Nephron (organoid): ENCODE data around the gene CLDND2.

Experiments used
- H3K27ac Mint-ChIP-seq, 3 experiments: 2 replicates each; pipeline ENCODE4 v1.8.0; 2020; ENCODE audit warnings: mixed read lengths in 3 of 3, mild to moderate bottlenecking in 2 of 3, moderate library complexity in 1 of 3
- H3K27me3 Mint-ChIP-seq: 2 replicates; pipeline ENCODE4 v1.8.0; 2021; ENCODE audit warnings: low read depth, mild to moderate bottlenecking, moderate library complexity, mixed read lengths
- H3K36me3 Mint-ChIP-seq: 2 replicates; pipeline ENCODE4 v1.8.0; 2020; ENCODE audit warnings: low read depth, mixed read lengths
- H3K4me1 Mint-ChIP-seq: 2 replicates; pipeline ENCODE4 v1.8.0; 2020; ENCODE audit warnings: mixed read lengths
- H3K4me3 Mint-ChIP-seq, 3 experiments: 2 replicates each; pipeline ENCODE4 v1.8.0; 2020; ENCODE audit warnings: mild to moderate bottlenecking in 3 of 3, mixed read lengths in 3 of 3, moderate library complexity in 2 of 3
- H3K9me3 Mint-ChIP-seq: 2 replicates; pipeline ENCODE4 v1.8.0; 2020; ENCODE audit warnings: mixed read lengths
- CTCF ChIP-seq, 3 experiments: fragments of 200-600 bp; sonication (generic); IDR thresholded peaks; one replicate each; pipeline ENCODE4 v1.5.0; 2021; ENCODE audit warnings: antibody characterized with exemption in 3 of 3; ENCODE audit not compliant: unreplicated experiment in 3 of 3

CLDND2 gene

GRCh38 chr19:51323481-51324166 lies 45.2 kb downstream of the CLDND2 start:
- H3K27ac Mint-ChIP-seq: no peak overlapping the region
- no peaks in the 10 kb centered on the region for H3K9me3 Mint-ChIP-seq
- H3K4me1 Mint-ChIP-seq: peaks cover 26% of the 10 kb centered on the region
- TF ChIP-seq CTCF (IDR thresholded peaks at IDR 0.05; ENCODE audit: unreplicated experiment in 3 of 3): no peak
- H3K27me3 Mint-ChIP-seq: peaks cover 24% of the 10 kb centered on the region
- H3K4me3 Mint-ChIP-seq: no peak overlapping the region
- H3K36me3 Mint-ChIP-seq: peaks cover 15% of the 10 kb centered on the region

GRCh38 chr19:51321799-51322198 lies 47.0 kb downstream of the CLDND2 start:
- Mint-ChIP-seq H3K9me3 (no peaks in the 10 kb centered on the region), H3K4me3 (no peak overlapping the region), H3K27ac (no peak overlapping the region), H3K4me1 (peaks cover 22% of the 10 kb centered on the region), H3K27me3 (peaks cover 27% of the 10 kb centered on the region), H3K36me3 (peaks cover 11% of the 10 kb centered on the region)
- no peak for TF ChIP-seq CTCF (IDR thresholded peaks at IDR 0.05; ENCODE audit: unreplicated experiment in 3 of 3)

DNA sequence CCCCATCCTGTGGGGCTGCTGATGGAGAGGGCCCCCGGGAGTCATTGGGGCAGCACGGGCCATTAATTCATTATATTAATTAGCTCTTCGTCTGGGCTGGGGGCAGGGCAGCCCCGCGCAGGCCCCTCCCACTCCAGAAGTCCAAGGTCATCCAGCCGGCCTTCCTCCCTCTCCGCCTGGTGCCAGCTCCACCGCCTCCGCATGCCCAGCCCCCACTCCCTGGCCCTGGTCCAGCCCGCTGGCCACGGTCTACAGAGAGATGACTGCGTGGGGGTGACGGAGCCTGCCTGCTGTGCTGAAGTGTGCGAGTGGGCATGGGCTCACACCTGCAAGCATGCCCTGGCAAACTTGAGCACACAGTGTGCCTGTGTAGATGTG lies 48.5 kb downstream of the CLDND2 start:
- peaks cover 2% of the 10 kb centered on the region for H3K9me3 Mint-ChIP-seq
- H3K27me3 Mint-ChIP-seq: peaks cover 16% of the 10 kb centered on the region

DNA sequence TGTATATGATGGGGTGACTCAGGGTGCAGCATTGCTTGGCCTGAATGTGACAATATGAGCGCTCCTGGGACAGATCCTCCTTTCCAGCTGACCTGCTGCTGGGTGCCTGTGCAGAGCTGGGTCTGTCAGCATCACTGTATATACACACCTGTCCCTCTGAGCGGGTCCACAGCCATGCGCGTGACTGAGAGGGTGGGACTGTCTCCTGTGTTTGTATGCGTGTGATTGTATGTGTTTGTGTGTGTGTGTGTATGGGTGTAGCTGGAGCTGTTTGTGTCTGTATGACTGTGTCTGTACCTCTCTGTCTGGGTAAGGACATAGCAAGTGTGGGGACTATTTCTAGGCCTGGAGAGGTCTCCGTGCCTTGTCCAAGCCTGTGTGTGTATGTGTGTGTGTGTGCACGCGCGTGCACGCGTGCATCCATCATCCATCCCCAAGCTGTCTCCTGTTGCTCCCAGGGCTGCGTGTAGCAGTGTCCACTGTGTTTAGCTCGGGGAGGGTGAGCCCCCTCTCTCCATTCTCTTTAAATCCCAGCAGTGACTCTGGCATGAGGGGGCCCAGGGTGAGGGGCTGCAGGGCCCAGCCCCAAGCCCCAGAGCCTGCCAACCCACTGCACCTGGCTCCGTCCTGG lies 49.0 kb downstream of the CLDND2 start:
- Mint-ChIP-seq H3K36me3 (peaks cover 6% of the 10 kb centered on the region), H3K4me1 (peaks cover 22% of the 10 kb centered on the region), H3K4me3 (no peak overlapping the region), H3K27me3 (peaks cover 17% of the 10 kb centered on the region), H3K27ac (peak overlapping the region in 2 of 3 experiments; percentile 9 to 77), H3K9me3 (peaks cover 7% of the 10 kb centered on the region)
- TF ChIP-seq CTCF (IDR thresholded peaks at IDR 0.05; ENCODE audit: unreplicated experiment in 3 of 3): no peak

More for the DNA sequence above, 48.5 kb downstream of the CLDND2 start:
- Mint-ChIP-seq H3K4me3 (no peak overlapping the region), H3K4me1 (peaks cover 22% of the 10 kb centered on the region), H3K36me3 (peaks cover 7% of the 10 kb centered on the region), H3K27ac (peak overlapping the region in 1 of 3 experiments; percentile 27)
- no peak for TF ChIP-seq CTCF (IDR thresholded peaks at IDR 0.05; ENCODE audit: unreplicated experiment in 3 of 3)

DNA sequence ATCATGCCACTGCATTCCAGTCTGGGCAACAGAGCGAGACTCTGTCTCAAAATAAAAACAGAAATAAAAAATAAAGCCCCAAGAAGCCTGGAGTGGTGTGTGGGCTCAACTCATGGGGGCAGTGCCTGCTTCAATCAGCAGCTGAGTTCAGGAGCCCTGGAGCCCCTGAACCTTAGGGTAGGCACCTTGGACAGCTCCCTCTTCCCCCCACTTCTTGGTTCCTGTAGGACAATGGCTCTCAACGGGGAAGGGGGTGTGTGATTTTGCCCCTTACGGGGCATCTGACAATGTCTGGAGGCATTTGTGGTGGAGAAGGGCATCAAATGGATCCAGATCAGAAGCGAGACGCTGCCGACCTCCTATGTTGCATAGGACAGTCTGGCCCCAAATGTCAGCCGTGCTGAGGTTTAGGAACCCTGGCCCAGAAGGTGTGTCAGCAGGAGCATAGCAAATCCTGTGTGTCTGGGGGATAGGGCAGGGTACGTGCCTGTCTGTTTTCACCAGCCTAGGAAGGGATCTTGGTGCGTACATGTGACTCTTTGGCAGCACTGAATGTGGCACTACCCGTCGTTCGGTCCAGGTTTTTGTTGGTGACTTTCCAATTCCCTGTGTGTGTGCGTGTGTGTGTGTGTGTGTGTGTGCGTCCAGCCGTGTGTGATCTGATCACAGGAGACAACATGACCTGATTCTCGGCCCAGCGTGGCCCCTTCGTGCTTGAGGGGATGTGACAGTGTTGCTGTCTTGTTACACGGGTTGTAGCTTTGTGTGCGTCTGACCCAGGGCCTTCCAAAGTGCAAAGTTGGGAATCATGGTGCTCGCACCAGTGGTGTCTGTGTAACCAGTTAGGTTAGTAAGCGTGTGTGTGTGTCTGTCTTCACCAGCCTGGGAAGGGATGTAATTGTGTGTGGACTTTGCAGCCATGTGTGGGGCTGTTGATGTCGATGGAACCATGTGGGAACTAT lies 49.8 kb downstream of the CLDND2 start:
- peaks cover 4% of the 10 kb centered on the region for H3K36me3 Mint-ChIP-seq
- no peak overlapping the region for H3K4me3 Mint-ChIP-seq
- H3K9me3 Mint-ChIP-seq: peaks cover 11% of the 10 kb centered on the region
- H3K27ac Mint-ChIP-seq: peak overlapping the region; percentile 19 to 77 (median 23)
- peaks cover 22% of the 10 kb centered on the region for H3K4me1 Mint-ChIP-seq
- no peak for TF ChIP-seq CTCF (IDR thresholded peaks at IDR 0.05; ENCODE audit: unreplicated experiment in 3 of 3)
- peaks cover 24% of the 10 kb centered on the region for H3K27me3 Mint-ChIP-seq
